Lower leg skin (tissue), 3 donors: ENCODE data around the gene DAB2IP.

Experiments
- CTCF ChIP-seq, 3 donors: fragments of 450-650 bp; IDR thresholded peaks; one replicate each; pipeline ENCODE4 v1.5.1; 2016; ENCODE audit warnings: antibody characterized with exemption in 3 of 3, mild to moderate bottlenecking in 3 of 3, moderate library complexity in 2 of 3
- POLR2A ChIP-seq, 2 donors: fragments of 450-650 bp; IDR thresholded peaks; one replicate each; pipeline ENCODE4 v1.6.1; 2016 to 2017; ENCODE audit warnings: antibody characterized with exemption in 2 of 2, mild to moderate bottlenecking in 1 of 2, moderate library complexity in 1 of 2

- TF ChIP-seq CTCF (IDR thresholded peaks at IDR 0.05) (no peak), POLR2A (IDR thresholded peaks at IDR 0.05) (no peak)
Observed at GRCh38 chr9:121690766-121691165, 39.3 kb downstream of the DAB2IP start.
